K562 (cell line): Measurements from ENCODE around the gene SPRR3. TPM values are rescaled to one million over a fixed set of nuclear protein-coding genes. Genes with fewer than 3 reads are reported as not detected.

Experiments
- ATF7 ChIP-seq: fragments of 450-650 bp; IDR thresholded peaks from 2 replicates; pipeline ENCODE4 v1.7.1; 2014; ENCODE audit warnings: mild to moderate bottlenecking, moderate library complexity
- GATA2 ChIP-seq: sonication (generic); formaldehyde crosslinking; IDR thresholded peaks from 2 replicates; pipeline ENCODE4 v1.4.0; 2020; ENCODE audit warnings: mild to moderate bottlenecking, missing genetic modification reagents
- HNRNPK ChIP-seq: fragments of 200-400 bp; formaldehyde crosslinking; IDR thresholded peaks from one replicate; pipeline ENCODE4 v1.6.1; 2018; ENCODE audit warnings: mild to moderate bottlenecking, low read depth, low read length; ENCODE audit not compliant: poor library complexity, severe bottlenecking
- JUN ChIP-seq, 2 experiments: sonication (generic) in 1 of 2; formaldehyde crosslinking in 1 of 2; IDR thresholded peaks; 2 replicates each; pipeline versions ENCODE4 v1.6.1 to v1.8.0; 2012 to 2022; ENCODE audit warnings: borderline replicate concordance in 2 of 2, mild to moderate bottlenecking in 2 of 2, improper control_type of control experiment in 1 of 2, low read depth in 1 of 2, low read length in 1 of 2, missing genetic modification reagents in 1 of 2
- JUND ChIP-seq, 2 experiments: IDR thresholded peaks; 2 replicates in 1 of 2; 3 replicates in 1 of 2; pipeline ENCODE4 v1.6.1; 2011; ENCODE audit warnings: borderline replicate concordance in 2 of 2, low read depth in 2 of 2, low read length in 2 of 2, improper control_type of control experiment in 1 of 2, missing biosample characterization in 1 of 2, missing genetic modification characterization in 1 of 2, missing genetic modification reagents in 1 of 2
- KLF6 ChIP-seq: fragments of 250-450 bp; sonication (Bioruptor Pico); IDR thresholded peaks from 2 replicates; pipeline ENCODE4 v1.4.0; 2020; ENCODE audit warnings: mild to moderate bottlenecking, moderate library complexity, borderline replicate concordance
- ZKSCAN3 ChIP-seq: fragments of 250-450 bp; sonication (Bioruptor Pico); IDR thresholded peaks from 2 replicates; pipeline ENCODE4 v1.4.0; 2020
- polyA plus RNA-seq, 8 experiments: library from polyadenylated mRNA; depleted of rRNA in 4 of 8; stranded (reverse) in 5 of 8; unstranded in 3 of 8; fragments of >200 nt; fragmentation: Nextera tagmentation in 2 of 8; fragmentation: Illumina TruSeq in 1 of 8; extraction: Ambion mirVana in 2 of 8; extraction: Trizol in 1 of 8; gene quantifications; 2 replicates each; pipeline versions ENCODE4 v1.2.1 to v1.2.3, GENCODE V29; 2011 to 2014; ENCODE audit warnings: inconsistent platforms in 1 of 8, missing spikeins in 1 of 8
- total RNA-seq, 7 experiments: library from RNA; depleted of rRNA in 6 of 7; stranded (reverse); fragments of >200 nt in 6 of 7; fragmentation: Illumina TruSeq in 2 of 7; extraction: Trizol in 2 of 7; gene quantifications; 2 replicates each; pipeline versions ENCODE4 v1.2.1 to v1.2.3, GENCODE V29; 2011 to 2021; ENCODE audit warnings: low replicate concordance in 1 of 7
- TF ChIP-seq, protein P1 (sequence below): fragments of 450-650 bp; IDR thresholded peaks from 2 replicates; pipeline ENCODE4 v1.6.1; 2016; ENCODE audit warnings: mild to moderate bottlenecking, moderate library complexity

The SPRR3 gene
- total and polyA plus RNA-seq, 9 of the 15 experiments (the other 6 are each of a cell fraction or from before 2014, with no cell fraction given), result not detected

GRCh38 chr1:153001382-153001781 is at the start of gene SPRR3 (continued):
- TF ChIP-seq, protein P1, sequence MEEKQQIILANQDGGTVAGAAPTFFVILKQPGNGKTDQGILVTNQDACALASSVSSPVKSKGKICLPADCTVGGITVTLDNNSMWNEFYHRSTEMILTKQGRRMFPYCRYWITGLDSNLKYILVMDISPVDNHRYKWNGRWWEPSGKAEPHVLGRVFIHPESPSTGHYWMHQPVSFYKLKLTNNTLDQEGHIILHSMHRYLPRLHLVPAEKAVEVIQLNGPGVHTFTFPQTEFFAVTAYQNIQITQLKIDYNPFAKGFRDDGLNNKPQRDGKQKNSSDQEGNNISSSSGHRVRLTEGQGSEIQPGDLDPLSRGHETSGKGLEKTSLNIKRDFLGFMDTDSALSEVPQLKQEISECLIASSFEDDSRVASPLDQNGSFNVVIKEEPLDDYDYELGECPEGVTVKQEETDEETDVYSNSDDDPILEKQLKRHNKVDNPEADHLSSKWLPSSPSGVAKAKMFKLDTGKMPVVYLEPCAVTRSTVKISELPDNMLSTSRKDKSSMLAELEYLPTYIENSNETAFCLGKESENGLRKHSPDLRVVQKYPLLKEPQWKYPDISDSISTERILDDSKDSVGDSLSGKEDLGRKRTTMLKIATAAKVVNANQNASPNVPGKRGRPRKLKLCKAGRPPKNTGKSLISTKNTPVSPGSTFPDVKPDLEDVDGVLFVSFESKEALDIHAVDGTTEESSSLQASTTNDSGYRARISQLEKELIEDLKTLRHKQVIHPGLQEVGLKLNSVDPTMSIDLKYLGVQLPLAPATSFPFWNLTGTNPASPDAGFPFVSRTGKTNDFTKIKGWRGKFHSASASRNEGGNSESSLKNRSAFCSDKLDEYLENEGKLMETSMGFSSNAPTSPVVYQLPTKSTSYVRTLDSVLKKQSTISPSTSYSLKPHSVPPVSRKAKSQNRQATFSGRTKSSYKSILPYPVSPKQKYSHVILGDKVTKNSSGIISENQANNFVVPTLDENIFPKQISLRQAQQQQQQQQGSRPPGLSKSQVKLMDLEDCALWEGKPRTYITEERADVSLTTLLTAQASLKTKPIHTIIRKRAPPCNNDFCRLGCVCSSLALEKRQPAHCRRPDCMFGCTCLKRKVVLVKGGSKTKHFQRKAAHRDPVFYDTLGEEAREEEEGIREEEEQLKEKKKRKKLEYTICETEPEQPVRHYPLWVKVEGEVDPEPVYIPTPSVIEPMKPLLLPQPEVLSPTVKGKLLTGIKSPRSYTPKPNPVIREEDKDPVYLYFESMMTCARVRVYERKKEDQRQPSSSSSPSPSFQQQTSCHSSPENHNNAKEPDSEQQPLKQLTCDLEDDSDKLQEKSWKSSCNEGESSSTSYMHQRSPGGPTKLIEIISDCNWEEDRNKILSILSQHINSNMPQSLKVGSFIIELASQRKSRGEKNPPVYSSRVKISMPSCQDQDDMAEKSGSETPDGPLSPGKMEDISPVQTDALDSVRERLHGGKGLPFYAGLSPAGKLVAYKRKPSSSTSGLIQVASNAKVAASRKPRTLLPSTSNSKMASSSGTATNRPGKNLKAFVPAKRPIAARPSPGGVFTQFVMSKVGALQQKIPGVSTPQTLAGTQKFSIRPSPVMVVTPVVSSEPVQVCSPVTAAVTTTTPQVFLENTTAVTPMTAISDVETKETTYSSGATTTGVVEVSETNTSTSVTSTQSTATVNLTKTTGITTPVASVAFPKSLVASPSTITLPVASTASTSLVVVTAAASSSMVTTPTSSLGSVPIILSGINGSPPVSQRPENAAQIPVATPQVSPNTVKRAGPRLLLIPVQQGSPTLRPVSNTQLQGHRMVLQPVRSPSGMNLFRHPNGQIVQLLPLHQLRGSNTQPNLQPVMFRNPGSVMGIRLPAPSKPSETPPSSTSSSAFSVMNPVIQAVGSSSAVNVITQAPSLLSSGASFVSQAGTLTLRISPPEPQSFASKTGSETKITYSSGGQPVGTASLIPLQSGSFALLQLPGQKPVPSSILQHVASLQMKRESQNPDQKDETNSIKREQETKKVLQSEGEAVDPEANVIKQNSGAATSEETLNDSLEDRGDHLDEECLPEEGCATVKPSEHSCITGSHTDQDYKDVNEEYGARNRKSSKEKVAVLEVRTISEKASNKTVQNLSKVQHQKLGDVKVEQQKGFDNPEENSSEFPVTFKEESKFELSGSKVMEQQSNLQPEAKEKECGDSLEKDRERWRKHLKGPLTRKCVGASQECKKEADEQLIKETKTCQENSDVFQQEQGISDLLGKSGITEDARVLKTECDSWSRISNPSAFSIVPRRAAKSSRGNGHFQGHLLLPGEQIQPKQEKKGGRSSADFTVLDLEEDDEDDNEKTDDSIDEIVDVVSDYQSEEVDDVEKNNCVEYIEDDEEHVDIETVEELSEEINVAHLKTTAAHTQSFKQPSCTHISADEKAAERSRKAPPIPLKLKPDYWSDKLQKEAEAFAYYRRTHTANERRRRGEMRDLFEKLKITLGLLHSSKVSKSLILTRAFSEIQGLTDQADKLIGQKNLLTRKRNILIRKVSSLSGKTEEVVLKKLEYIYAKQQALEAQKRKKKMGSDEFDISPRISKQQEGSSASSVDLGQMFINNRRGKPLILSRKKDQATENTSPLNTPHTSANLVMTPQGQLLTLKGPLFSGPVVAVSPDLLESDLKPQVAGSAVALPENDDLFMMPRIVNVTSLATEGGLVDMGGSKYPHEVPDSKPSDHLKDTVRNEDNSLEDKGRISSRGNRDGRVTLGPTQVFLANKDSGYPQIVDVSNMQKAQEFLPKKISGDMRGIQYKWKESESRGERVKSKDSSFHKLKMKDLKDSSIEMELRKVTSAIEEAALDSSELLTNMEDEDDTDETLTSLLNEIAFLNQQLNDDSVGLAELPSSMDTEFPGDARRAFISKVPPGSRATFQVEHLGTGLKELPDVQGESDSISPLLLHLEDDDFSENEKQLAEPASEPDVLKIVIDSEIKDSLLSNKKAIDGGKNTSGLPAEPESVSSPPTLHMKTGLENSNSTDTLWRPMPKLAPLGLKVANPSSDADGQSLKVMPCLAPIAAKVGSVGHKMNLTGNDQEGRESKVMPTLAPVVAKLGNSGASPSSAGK, result no peak
- no peak for TF ChIP-seq GATA2
- TF ChIP-seq JUN (IDR thresholded peaks at IDR 0.05; ENCODE audit: borderline replicate concordance, low read depth, low read length), result peak; percentile 75
- no peak for TF ChIP-seq JUN (CRISPR knock-in tag; IDR thresholded peaks at IDR 0.05; ENCODE audit: borderline replicate concordance)
- no peak for TF ChIP-seq HNRNPK
- TF ChIP-seq JUND (IDR thresholded peaks at IDR 0.05; ENCODE audit: borderline replicate concordance, low read depth, low read length), result peak; percentile 72; the same call in 1 of the 2 replicates
- peak; percentile 17; the same call in 1 of the 3 replicates for TF ChIP-seq JUND (tag; IDR thresholded peaks at IDR 0.05; ENCODE audit: borderline replicate concordance, low read depth, low read length)
- no peak for TF ChIP-seq ZKSCAN3 (CRISPR knock-in tag)
- TF ChIP-seq KLF6 (CRISPR knock-in tag), result no peak
- TF ChIP-seq ATF7, result peak; percentile 38; the same call in 1 of the 2 replicates
- TF ChIP-seq, all 486 proteins: peak for 5
